GM19324 (cell line): ENCODE data around the gene MIF.

Experiments used
- ATAC-seq: cut with Tn5 transposase; IDR thresholded peaks from one replicate; pipeline ENCODE4 v1.9.1; 2021; ENCODE audit warnings: mild to moderate bottlenecking, moderate library complexity; ENCODE audit not compliant: unreplicated experiment, low FRiP score

The MIF gene

DNA sequence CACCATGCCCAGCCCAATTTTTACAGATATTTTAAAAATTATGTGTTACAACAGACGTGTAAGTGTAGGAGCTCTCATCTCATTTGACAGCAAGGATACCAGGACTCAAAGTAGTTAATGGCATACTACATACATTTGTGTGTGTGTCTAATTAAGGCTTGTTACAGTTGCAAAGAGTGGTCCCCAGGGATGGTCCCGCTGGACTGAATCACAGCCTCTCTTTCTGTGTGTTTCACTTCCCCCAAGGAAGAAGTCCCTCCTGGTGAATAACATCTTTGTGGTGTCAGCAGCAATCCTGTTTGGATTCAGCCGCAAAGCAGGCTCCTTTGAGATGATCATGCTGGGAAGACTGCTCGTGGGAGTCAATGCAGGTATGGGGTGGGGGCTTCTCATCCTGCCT is 19.3 kb upstream of the MIF start:
- ATAC-seq: no peak

DNA sequence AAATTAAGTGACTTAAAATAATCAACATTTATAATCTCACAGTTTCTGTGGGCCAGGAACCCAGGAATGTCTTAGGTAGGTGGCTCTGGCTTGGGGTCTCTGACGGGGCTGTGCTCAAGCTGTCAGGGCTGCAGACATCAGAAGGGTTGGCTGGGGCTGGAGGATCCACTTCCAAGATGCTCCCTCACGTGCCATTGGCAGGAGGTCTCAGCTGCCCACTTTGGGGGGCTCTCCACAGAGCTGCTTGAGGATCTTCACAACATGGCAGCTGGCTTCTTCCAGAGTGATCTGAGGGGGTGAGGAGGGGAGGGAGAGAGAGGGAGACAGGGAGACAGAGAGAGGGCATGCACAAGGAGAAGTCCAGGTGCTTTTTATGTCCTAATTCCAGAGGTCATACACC is 18.4 kb upstream of the MIF start:
- ATAC-seq: no peak

DNA sequence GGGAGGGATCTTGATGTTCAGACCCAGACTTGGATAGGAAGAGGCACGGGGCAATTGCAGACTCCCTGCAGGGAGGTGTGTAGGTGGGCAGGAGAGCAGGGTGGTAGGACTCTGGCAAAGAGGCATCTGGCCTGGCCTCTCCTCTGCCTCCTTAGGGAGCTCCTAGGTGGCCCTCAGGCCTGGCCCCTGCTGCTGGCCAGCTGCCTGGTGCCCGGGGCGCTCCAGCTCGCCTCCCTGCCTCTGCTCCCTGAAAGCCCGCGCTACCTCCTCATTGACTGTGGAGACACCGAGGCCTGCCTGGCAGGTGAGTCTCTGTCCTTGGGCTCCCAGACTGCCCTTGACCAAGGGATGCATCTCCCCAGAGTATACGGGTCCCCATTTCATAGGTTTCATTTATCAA is 16.6 kb upstream of the MIF start:
- no peak for ATAC-seq

DNA sequence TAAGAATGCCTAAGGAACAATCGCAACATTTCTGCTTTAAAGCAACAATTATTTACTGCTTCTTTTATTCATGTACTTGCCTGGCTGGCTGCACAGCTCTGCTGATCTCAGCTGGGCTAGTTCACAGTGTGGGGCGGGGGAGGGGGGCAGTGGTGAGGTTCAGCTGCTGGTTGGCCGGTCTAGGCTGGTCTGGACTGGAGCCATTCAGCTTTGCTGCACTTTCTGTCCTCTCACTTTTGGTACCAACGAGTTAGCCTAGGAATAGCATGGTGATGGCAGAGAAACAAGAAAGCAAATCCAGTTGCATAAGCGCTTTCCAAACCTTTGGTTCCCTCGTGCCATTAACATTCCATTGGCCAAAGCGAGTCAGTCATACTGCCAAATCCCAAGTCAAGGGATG is 16.0 kb upstream of the MIF start:
- no peak for ATAC-seq

DNA sequence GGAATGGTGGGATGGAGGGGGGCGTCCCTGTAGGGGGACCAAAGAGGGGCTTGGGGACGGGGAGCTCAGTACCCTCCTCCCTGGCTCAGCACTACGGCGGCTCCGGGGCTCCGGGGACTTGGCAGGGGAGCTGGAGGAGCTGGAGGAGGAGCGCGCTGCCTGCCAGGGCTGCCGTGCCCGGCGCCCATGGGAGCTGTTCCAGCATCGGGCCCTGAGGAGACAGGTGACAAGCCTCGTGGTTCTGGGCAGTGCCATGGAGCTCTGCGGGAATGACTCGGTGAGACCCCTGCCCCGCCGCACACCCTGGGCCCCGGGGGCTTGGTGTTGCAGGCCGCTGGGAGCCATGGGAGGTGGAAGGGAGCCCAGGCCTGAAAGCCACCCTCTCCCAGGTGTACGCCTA is 11.8 kb upstream of the MIF start:
- ATAC-seq: no peak

DNA sequence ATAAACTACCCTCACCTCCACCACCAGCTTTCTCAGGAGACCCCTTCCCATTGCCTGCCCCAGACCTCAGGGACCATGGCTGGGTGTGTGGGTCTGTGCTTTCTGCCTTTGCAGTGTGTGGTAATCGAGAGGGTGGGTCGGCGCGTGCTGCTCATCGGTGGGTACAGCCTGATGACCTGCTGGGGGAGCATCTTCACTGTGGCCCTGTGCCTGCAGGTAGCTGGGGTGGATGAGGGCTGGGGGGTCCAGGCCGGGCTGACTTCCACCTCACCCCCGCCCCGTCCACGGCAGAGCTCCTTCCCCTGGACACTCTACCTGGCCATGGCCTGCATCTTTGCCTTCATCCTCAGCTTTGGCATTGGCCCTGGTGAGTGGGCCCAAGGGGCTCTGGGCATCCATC is 10.5 kb upstream of the MIF start:
- no peak for ATAC-seq

DNA sequence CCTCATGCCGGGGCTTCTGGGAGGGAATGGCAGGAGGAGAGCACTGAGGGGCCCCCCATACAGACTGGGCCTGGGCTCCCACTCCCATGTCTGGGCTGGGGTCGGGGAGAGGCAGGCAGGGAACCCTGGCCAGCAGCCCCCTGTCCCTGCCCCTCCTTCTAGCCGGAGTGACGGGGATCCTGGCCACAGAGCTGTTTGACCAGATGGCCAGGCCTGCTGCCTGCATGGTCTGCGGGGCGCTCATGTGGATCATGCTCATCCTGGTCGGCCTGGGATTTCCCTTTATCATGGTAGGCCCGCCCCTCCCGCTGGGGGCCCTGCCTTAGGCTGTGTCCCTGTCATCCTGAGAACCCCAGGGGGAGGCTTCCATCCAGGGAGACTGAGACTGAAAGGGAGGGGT is 10.0 kb upstream of the MIF start:
- ATAC-seq: no peak

DNA sequence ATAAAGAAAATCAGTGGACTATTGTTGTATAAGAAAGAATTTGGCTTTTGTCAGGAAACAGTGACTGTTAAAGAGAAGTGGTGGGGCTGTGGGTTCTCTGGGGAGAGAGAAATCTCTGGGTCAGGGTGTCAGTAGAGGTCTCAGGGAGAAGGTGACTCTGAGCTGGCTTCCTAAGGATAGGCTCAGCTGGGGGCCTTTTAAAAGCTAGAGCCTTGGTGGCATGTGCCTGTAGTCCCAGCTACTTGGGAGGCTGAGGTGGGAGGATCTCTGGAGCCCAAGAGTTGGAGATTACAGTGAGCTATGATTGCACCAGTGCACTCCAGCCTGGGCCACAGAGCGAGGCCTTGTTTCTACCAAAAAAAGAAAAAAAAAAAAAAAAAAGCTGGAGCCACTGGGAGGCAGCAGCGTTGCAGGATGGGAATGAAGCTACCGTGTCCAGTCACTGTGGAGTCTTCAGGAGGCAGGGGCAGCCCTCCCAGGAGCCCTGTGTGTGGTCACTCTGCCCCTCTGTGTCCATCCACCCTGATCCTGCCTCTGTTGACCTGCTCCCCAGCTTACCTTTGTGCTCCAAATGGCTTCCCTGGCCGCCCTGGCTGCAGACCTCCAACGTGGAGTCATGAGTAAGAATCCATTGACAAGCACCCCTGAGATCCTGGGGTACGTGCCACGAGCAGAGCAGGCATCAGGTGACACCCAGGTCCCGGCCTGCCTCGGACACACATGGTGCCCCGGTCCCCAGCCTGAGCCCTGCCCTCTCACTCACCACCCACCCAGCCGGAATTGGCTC is 5.4 kb upstream of the MIF start:
- ATAC-seq: no peak

DNA sequence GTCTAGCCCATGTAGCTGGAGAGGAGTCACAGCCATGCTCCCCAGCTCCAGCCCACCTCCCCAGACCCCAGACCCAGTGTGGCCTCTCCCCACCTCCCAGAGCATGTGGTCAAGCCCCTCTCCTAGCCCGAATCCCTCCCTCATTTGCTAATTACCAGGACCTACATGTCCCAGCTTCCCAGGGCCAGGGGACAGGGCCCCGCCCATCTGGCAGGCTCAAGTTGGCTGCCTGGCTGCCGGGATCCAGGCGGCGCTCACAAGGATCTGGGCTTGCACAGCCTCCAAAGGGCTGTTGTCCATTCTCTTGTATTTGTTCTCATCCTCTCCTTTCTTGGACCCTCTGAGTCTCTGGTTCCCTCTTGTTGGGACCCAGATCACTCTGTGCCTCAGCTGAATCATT is 4.6 kb upstream of the MIF start:
- ATAC-seq: no peak

DNA sequence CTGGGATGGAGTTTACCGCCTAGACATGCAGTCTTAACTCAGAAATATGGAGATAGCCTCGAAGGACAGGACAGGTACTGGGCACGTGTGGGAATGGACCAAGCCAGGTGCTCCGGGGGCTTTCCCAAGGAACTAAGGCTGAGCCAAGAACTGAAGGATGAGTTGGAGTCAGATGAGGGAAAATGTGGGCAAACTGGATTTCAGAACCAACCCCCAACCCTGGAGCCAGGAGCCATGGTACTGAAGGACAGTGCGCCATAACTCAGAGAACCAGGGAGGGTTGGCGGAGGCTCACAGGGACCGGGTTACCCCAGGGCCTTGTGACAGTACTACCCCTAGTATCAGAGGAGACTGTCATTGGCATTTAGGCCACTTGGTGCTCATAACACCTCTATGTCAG is 2.5 kb upstream of the MIF start:
- ATAC-seq: no peak

DNA sequence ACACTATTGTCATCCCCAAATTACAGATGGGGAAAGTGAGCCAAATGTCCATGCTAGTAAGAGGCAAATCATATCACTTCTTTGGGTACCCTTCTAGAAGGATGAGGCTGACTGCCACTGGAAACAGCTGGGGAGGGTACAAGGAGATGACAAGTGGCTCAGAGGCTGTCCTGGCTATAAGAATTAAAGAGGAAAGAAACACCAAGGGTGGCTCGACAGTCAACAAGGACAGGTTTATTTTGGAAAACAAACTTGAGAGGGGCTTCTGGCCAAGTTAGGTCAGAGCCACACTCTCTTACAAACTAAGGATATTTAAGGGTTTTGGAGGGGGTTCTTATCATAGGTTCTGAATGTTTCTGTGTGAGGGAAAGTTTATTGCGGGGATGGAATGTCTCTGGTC is 2.1 kb upstream of the MIF start:
- ATAC-seq: no peak

DNA sequence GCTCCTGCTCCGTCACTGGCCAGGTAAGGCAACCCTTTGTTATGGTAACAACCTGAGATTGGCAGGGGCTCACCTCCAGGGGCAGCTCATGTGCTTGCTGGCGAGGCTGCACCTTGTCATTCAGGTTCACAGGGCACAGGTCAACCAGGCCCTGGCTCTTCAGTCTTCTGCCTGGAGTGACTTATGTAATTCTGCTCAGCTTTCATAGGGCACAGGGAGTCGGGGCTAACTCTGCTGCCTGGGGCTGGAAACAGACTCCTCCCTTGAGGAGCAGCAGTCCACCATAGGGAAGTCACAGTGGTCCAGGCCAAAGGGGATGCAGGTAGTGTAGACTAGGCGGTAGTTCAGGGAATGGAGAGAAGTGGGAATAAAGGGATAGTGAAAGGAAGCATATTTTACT is 1.5 kb upstream of the MIF start:
- no peak for ATAC-seq

DNA sequence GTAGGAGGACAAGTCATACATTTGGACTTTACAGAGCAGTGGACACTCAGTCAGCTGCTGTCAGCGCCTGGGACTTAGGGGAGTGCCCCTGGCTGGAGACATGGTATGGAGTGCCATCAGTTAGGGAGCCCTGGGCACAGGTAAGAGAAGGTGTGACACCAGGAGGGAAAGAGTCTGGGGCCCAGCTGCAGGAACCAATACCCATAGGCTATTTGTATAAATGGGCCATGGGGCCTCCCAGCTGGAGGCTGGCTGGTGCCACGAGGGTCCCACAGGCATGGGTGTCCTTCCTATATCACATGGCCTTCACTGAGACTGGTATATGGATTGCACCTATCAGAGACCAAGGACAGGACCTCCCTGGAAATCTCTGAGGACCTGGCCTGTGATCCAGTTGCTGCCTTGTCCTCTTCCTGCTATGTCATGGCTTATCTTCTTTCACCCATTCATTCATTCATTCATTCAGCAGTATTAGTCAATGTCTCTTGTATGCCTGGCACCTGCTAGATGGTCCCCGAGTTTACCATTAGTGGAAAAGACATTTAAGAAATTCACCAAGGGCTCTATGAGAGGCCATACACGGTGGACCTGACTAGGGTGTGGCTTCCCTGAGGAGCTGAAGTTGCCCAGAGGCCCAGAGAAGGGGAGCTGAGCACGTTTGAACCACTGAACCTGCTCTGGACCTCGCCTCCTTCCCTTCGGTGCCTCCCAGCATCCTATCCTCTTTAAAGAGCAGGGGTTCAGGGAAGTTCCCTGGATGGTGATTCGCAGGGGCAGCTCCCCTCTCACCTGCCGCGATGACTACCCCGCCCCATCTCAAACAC is 850 bp upstream of the MIF start:
- ATAC-seq: no peak

DNA sequence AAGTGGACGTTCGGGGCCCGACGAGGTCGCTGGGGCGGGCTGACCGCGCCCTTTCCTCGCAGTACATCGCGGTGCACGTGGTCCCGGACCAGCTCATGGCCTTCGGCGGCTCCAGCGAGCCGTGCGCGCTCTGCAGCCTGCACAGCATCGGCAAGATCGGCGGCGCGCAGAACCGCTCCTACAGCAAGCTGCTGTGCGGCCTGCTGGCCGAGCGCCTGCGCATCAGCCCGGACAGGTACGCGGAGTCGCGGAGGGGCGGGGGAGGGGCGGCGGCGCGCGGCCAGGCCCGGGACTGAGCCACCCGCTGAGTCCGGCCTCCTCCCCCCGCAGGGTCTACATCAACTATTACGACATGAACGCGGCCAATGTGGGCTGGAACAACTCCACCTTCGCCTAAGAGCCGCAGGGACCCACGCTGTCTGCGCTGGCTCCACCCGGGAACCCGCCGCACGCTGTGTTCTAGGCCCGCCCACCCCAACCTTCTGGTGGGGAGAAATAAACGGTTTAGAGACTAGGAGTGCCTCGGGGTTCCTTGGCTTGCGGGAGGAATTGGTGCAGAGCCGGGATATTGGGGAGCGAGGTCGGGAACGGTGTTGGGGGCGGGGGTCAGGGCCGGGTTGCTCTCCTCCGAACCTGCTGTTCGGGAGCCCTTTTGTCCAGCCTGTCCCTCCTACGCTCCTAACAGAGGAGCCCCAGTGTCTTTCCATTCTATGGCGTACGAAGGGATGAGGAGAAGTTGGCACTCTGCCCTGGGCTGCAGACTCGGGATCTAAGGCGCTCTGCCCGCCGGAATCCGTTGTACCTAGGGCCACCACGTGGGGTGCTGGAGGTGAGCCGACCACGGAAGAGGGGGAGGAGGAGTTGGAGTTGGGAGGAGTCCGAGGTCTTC is 771 bp downstream of the MIF start:
- peak; percentile 32 for ATAC-seq

DNA sequence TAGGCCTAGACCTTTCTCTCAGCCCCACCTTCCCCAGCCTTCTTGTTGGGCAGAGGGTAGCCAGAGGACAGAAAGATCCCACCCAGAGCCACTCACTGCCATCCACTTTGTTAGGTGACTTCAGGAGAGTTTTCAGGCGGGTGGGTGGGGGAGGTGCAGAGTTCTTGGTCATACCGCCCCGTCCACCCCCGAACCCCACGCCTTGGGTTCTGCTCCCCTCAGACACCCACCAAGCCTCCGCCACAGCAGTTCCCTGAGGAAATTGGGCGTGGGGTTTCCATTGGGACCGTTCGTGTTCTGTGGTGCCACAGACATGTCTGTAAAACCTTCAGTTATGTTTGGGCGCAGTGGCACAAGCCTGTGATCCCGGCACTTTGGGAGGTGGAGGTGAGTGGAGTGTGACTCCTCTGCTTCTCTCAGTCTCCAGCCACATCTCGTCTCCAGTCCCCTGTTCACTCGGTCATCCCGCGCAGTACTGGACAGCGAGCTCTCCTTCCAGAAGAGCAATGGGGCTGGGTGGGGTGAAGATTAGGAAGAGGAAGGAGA is 1.5 kb downstream of the MIF start:
- ATAC-seq: no peak

DNA sequence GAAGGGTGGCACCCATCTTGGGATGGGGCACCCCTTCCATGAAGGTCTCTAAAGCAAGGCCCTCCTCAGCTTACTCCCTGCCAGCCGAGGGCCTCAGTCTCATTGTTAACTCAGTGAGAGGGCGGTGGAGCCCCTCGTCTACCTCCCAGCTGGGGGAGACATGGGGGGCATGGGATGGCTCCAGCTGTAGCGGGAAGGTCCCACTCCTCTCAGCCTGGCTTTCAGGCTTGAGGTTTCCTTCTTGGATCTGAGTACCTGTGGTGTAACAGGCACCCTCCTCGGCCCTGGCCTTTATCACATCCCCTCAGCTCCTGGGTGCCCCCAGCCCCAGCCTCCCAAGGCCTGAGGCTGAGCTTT is 2.0 kb downstream of the MIF start:
- ATAC-seq: no peak

DNA sequence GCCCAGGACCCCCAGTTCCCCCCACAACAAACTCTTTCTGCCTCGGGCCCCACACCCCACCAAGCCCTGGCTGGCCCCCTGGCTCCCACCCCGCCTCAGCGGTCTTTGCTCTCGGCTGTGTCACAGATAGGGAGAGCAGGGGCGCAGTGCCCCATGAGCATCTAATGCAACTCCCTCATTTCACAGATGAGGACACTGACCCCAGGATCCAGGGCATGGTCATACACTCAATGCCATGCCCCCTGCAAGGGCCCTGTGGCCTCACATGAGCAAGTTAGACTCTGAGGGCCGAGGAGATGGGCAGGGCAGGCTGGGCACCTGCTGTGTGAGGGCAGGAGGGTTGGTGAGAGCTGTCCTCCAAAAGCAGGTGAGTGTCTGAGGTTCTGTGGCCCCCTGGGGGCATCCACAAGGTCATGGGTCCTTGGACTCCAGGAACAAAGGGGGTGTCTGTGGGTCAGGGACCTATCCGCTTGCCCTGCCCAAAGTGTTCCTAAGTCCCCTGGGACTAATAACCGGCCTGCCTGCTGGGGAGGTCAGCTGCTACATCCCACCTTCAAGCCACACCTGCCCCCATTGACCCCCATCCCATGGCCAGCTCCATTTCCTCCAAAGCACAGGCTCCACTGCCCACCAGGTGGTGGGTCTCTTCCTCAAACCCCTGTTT is 2.5 kb downstream of the MIF start:
- ATAC-seq: no peak

DNA sequence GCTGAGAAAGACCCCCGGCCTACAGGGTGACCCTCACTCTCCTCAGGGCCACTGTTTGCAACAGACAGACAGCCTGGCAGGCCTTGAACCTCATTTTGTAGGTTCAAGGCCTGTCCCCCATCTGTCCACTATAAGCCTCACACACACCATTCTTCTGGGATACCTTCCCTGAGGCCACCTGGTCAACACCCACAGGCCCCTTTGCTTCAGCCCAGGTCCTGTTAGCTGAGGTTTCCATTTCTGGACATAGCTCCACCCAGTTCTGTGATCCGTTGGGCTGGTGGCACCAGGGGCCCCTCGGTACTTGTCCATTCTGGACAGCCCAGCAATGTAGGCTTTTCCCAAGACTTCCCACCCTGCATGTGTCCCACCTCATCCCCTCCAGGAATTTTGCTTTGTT is 3.1 kb downstream of the MIF start:
- ATAC-seq: no peak

DNA sequence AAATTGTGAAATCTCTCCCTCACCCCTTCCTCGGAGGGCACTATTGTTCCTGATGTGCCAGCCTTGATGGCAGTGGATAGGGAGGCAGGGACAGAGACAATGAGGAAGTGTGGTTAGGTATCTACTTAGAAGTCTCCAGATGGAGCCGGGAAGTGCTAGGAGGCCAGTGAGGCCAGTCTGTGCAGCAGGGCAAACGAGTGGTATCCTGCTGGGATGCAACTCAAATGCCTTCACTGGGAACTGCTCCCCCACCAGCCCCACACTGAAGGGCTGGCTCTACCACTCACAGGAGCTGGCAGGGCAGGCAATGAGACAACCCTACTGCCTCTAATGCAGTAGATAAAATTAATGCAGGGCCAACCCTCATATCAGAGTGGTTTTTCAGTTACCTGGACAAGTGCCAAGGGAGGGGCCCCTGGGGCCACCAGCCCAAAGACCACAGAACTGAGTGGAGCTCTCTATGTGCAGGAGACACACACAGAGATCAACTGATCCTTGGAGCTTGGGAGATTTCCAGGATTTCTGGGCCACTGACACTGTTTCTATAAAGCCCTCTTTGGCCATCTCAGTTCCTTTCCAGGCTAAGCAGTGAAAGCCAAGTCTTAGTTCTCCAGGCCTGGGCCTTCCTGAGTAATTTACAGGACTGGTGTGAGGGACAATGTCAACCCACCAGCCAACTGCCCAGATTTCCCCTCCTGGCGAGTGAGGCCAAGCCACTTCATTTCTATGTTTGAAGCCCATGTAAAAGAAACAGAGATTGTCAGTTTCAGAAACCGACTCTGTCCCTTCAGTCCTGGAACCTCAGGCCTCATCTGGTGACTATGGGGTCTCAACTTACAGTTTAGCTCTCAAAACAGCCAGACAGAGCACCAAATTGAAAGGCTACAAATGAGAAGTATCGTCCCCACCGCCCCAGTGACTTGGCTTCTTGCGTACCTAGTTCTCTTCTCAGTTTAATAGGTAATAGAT is 4.1 kb downstream of the MIF start:
- no peak for ATAC-seq
